ENCODE data around the gene PPP2R3C.
"Not testable (repeated sequence)": the region's sequence is repeated elsewhere in the genome, so short reads cannot be mapped to it uniquely, and the experiment has no call there.

Gene PPP2R3C

GRCh38 chr14:35121887-35122695, at the start of gene PPP2R3C, which contains the start of gene PRORP:
Gene PPP2R3C (minus strand): TSS chr14:35121990. CDS start chr14:35121959, 31 bp downstream.
Gene PRORP (plus strand): TSS chr14:35122552. CDS start chr14:35123246, 694 bp downstream.
- peak; percentile 94 for DNase-seq (ENCODE audit: low read depth)

- DNase-seq (ENCODE audit: low read depth) = no peak
These were observed 45.7 kb upstream of the PPP2R3C start for GRCh38 chr14:35167496-35167895.

GRCh38 chr14:35164849-35165248, 43.1 kb upstream of the PPP2R3C start:
- DNase-seq (ENCODE audit: low read depth) = no peak

GRCh38 chr14:35163384-35163783, 41.6 kb upstream of the PPP2R3C start:
- DNase-seq (ENCODE audit: low read depth) = no peak

GRCh38 chr14:35161231-35161630, 39.4 kb upstream of the PPP2R3C start:
- no peak for DNase-seq (ENCODE audit: low read depth)

GRCh38 chr14:35159742-35160409, 38.1 kb upstream of the PPP2R3C start:
- DNase-seq (ENCODE audit: low read depth) = peak; percentile 92

- DNase-seq (ENCODE audit: low read depth) = peak; percentile 24
These were observed 37.3 kb upstream of the PPP2R3C start for GRCh38 chr14:35158951-35159653.

GRCh38 chr14:35158491-35158890, 36.7 kb upstream of the PPP2R3C start:
- DNase-seq (ENCODE audit: low read depth) = no peak

GRCh38 chr14:35155962-35156361, 34.2 kb upstream of the PPP2R3C start:
- DNase-seq (ENCODE audit: low read depth) = peak; percentile 51

GRCh38 chr14:35154016-35154415, 32.2 kb upstream of the PPP2R3C start:
- no peak for DNase-seq (ENCODE audit: low read depth)

GRCh38 chr14:35152531-35152930, 30.7 kb upstream of the PPP2R3C start:
- not testable (repeated sequence) for DNase-seq (ENCODE audit: low read depth)

GRCh38 chr14:35149239-35149638, 27.4 kb upstream of the PPP2R3C start:
- DNase-seq (ENCODE audit: low read depth) = no peak

- no peak for DNase-seq (ENCODE audit: low read depth)
These were observed 25.9 kb upstream of the PPP2R3C start for GRCh38 chr14:35147711-35148110.

GRCh38 chr14:35147186-35147585, 25.4 kb upstream of the PPP2R3C start:
- DNase-seq (ENCODE audit: low read depth) = no peak

GRCh38 chr14:35146711-35147149, 24.9 kb upstream of the PPP2R3C start:
- DNase-seq (ENCODE audit: low read depth) = no peak

- no peak for DNase-seq (ENCODE audit: low read depth)
These were observed 22.2 kb upstream of the PPP2R3C start for GRCh38 chr14:35144029-35144428.

- no peak for DNase-seq (ENCODE audit: low read depth)
These were observed 19.2 kb upstream of the PPP2R3C start for GRCh38 chr14:35140718-35141581.

GRCh38 chr14:35138585-35138984, 16.8 kb upstream of the PPP2R3C start:
- DNase-seq (ENCODE audit: low read depth) = no peak

- no peak for DNase-seq (ENCODE audit: low read depth)
These were observed 12.7 kb upstream of the PPP2R3C start for GRCh38 chr14:35134329-35135123.

- peak; percentile 12 for DNase-seq (ENCODE audit: low read depth)
These were observed 11.9 kb upstream of the PPP2R3C start for GRCh38 chr14:35133542-35134328.
